ENCODE measurements around the gene TBX6.

Gene TBX6

DNA sequence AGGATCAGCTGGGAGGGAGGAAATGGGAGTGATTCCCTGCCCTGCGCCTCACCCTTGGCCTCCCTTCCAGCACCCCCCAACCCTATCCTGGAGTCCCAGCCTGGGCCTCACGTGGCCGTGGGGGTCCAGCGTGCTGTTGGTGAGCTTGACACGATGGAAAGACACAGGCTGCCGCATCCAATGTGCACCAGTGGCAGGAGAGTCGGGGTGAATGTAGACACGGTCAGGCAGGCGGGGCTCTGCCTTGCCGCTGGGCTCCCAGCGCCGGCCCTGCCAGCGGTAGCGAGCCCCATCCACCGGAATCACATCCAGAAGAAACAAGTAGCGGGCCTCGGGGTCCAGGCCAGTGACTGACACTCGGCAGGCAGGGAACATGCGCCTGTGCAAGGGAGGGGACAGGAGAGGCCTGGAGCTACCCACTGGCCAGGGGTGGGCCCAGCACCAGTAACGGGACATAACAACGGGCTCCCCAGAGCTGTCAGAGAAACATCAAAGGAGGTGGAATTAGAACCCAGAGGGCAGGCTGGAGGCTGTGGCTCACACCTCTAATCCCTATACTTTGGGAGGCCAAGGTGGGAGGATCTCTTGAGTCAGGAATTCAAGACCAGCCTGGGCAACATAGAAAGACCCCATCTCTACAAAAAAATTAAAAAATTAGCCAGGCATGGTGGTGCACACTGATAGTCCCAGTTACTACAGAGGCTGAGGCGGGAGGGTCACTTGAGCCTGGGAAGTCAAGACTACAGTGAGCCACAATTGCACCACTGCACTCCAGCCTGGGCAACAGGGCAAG is 2.7 kb downstream of the TBX6 start:
- peaks cover 55 to 62% of the 10 kb centered on the region in 2 experiments for H3K4me1 ChIP-seq (ENCODE audit: control insufficient read depth in 1 of 2, insufficient read depth in 1 of 2, low read depth in 1 of 2, low read length in 1 of 2)
- H3K27ac ChIP-seq, result peak overlapping the region; percentile 90
- TF ChIP-seq, protein P1, sequence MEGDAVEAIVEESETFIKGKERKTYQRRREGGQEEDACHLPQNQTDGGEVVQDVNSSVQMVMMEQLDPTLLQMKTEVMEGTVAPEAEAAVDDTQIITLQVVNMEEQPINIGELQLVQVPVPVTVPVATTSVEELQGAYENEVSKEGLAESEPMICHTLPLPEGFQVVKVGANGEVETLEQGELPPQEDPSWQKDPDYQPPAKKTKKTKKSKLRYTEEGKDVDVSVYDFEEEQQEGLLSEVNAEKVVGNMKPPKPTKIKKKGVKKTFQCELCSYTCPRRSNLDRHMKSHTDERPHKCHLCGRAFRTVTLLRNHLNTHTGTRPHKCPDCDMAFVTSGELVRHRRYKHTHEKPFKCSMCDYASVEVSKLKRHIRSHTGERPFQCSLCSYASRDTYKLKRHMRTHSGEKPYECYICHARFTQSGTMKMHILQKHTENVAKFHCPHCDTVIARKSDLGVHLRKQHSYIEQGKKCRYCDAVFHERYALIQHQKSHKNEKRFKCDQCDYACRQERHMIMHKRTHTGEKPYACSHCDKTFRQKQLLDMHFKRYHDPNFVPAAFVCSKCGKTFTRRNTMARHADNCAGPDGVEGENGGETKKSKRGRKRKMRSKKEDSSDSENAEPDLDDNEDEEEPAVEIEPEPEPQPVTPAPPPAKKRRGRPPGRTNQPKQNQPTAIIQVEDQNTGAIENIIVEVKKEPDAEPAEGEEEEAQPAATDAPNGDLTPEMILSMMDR (IDR thresholded peaks at IDR 0.05), result no peak

DNA sequence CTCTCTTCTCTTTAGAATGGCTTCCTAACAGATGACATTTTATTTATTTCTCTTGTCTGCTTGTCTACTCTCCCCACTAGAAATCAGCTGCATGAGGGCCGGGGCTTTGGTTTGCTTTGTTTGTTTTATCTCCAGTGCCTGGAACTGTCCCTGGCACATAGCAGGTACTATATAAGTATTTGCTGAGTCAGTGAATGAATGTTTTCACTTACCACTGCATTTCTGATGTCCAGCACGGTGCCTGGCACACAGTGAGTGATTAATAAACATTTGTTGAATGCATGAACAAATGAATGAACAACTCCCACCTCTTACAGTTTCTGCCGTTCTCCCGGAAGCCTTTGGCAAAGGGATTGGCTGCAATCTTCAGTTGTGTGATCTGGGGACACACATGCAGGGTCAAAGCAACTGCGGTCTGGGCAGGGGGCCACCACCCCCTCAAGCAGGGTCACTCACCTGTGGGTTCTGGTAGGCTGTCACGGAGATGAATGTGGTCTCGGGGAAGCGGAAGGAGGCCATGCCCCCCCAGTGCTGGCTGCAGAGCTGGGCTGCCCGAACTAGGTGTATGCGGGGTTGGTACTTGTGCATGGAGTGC is 3.4 kb downstream of the TBX6 start:
- Histone ChIP-seq H3K27ac (peak overlapping the region; percentile 90), H3K4me3 (ENCODE audit: low read depth in 1 of 2, low read length in 1 of 2) (no peak overlapping the region), H3K4me1 (ENCODE audit: control insufficient read depth in 1 of 2, insufficient read depth in 1 of 2, low read depth in 1 of 2, low read length in 1 of 2) (peaks cover 48 to 56% of the 10 kb centered on the region in 2 experiments), H3K36me3 (peaks cover 41% of the 10 kb centered on the region), H3K27me3 (no peaks in the 10 kb centered on the region), H3K9me3 (no peaks in the 10 kb centered on the region)
- TF ChIP-seq, protein P1 (IDR thresholded peaks at IDR 0.05), result no peak

More for the DNA sequence above, 2.7 kb downstream of the TBX6 start:
- Histone ChIP-seq H3K27me3 (no peaks in the 10 kb centered on the region), H3K9me3 (no peaks in the 10 kb centered on the region), H3K4me3 (ENCODE audit: low read depth in 1 of 2, low read length in 1 of 2) (no peak overlapping the region), H3K36me3 (peaks cover 41% of the 10 kb centered on the region)

DNA sequence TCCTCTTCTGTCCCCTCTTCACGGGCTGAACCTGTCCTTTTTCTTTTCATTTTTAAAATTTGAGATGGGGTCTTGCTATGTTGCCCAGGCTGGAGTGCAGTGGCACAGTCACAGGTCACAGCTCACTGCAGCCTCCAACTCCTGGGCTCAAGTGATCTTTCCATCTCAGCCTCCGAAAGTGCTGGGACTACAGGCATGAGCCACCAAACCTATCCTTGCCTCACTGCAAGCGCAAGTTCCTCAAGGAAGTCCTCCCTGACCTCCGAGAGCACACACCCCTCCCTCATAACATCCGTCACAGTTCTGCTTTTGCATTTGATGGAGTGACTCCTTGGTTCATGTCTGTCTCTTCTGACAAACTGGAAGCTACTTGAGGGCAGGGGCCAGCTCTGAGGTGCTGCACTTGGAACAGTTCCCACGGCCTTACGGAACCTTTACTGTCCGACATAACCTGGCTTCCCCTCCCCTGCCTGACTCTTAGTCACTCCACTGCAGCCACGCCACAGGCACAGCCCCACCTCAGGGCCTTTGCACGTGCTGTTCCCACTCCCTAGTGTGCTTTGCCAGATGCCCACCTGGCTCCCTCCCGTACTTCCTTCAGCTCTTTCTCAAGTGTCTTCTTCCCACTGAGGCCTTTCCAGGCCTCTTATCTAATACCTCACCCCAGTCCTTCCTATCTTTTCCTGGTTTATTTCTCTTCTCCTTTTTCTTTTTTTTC is 4.4 kb downstream of the TBX6 start:
- TF ChIP-seq, protein P1 (IDR thresholded peaks at IDR 0.05), result no peak
- H3K9me3 ChIP-seq, result no peaks in the 10 kb centered on the region
- H3K4me3 ChIP-seq (ENCODE audit: low read depth in 1 of 2, low read length in 1 of 2), result peak overlapping the region; percentile 34 to 39
- H3K4me1 ChIP-seq (ENCODE audit: control insufficient read depth in 1 of 2, insufficient read depth in 1 of 2, low read depth in 1 of 2, low read length in 1 of 2), result peaks cover 38 to 46% of the 10 kb centered on the region in 2 experiments
- H3K36me3 ChIP-seq, result peaks cover 43% of the 10 kb centered on the region
- H3K27me3 ChIP-seq, result no peaks in the 10 kb centered on the region
- H3K27ac ChIP-seq, result peak overlapping the region; percentile 90

DNA sequence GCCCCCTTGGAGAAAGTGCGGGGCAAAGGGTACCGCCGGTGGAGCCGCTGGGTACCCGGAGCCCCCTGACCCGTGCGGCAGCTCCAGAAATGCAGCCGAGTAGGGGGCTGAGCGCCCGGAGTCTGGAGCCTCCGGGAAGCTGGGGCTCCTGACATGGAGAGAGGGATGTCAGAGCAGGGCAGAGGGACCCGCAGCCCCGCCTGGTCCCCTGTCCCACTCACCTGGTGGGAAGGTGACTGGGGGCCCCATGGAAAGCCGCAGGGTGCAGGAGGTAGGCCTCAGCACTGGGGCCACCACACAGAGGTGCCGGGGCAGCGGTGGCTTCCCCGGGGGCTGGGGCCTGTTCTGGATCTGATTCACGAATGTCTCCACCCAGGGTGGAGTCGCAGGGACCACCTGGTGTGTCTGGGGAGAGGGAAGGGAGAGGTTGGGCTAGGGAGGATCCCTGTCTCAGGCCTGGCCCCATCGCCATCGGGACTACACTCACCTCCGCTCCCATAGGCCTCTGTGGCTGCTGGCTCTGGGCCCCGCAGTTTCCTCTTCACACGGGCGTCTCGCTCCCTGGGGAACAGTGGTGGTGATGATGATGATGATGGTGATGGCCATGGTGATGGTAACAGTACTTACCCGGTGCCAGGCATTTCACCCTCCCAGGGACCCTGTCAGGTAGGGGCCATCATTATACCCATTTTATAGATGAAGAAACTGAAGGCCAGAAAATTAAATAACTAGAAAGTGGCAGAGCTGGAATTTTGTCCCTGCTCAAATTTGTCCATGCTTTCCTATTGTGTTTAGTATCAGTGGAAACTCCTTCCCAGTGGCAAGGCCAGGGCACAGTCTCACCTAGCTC is 5.2 kb downstream of the TBX6 start:
- Histone ChIP-seq H3K36me3 (peaks cover 46% of the 10 kb centered on the region), H3K9me3 (no peaks in the 10 kb centered on the region), H3K4me1 (ENCODE audit: control insufficient read depth in 1 of 2, insufficient read depth in 1 of 2, low read depth in 1 of 2, low read length in 1 of 2) (peaks cover 30 to 39% of the 10 kb centered on the region in 2 experiments), H3K27me3 (no peaks in the 10 kb centered on the region), H3K4me3 (ENCODE audit: low read depth in 1 of 2, low read length in 1 of 2) (peak overlapping the region; percentile 34 to 39), H3K27ac (peak overlapping the region; percentile 90)
- TF ChIP-seq, protein P1 (IDR thresholded peaks at IDR 0.05), result no peak

DNA sequence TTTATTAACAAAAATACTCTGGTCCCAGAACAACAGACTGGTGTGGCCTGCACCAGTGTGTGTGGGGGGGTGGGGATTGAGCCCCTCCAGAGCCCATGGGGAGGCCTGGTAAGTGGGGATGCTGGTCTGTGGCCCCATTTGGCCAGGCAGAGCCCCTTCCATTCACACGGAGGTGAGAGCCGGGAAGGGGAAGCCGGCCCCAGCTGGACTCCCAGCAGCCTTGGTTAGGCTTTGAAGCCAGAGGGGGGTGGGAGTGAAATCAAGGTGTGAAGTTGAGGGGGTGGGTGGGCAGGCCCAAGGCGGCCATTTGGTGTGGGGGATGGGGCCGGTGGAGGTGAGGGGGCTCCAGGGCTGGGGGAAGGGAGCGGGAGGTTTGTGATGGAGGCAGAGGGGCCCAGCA is 5.9 kb downstream of the TBX6 start:
- Histone ChIP-seq H3K27me3 (no peaks in the 10 kb centered on the region), H3K4me3 (ENCODE audit: low read depth in 1 of 2, low read length in 1 of 2) (no peak overlapping the region), H3K4me1 (ENCODE audit: control insufficient read depth in 1 of 2, insufficient read depth in 1 of 2, low read depth in 1 of 2, low read length in 1 of 2) (peaks cover 23 to 32% of the 10 kb centered on the region in 2 experiments), H3K9me3 (no peaks in the 10 kb centered on the region), H3K36me3 (peaks cover 53% of the 10 kb centered on the region), H3K27ac (peak overlapping the region; percentile 90)
- TF ChIP-seq, protein P1 (IDR thresholded peaks at IDR 0.05), result no peak

Measured in neutrophil (primary cell).